T-helper 2 cell (primary cell): ENCODE data around the gene LRRC4C.

Experiments used
- DNase-seq, 5 experiments: peaks; one replicate each; pipeline versions ENCODE4 v3.0.0 to v3.0.0-alpha.2; 2012 to 2022

Gene LRRC4C

GRCh38 chr11:41320653-41321052, 138.8 kb downstream of the LRRC4C start:
- DNase-seq, result no peak

DNA sequence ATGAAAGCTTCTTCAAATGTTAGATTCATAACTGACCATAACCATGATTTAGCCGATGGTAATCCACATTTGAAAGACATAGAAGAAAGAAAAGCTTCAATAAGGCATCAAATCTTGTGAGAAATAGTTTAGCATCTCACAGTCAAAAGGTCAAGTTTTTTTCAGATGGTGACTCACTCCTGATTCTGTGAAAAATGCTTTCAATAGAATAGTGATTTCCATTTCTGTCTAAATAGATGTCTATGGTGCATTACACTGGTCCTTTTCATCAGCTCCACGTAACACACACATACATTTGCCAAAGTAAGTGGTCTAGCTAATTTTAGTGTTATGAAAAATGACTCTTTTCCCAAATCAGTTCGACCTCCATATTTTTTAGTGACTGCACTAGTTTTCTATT, 139.2 kb downstream of the LRRC4C start:
- DNase-seq, result no peak

GRCh38 chr11:41319434-41319833, 140.0 kb downstream of the LRRC4C start:
- DNase-seq, result no peak

- no peak for DNase-seq
Measured at GRCh38 chr11:41316751-41317150, 142.7 kb downstream of the LRRC4C start.

GRCh38 chr11:41313226-41313625, 146.2 kb downstream of the LRRC4C start:
- no peak for DNase-seq

DNA sequence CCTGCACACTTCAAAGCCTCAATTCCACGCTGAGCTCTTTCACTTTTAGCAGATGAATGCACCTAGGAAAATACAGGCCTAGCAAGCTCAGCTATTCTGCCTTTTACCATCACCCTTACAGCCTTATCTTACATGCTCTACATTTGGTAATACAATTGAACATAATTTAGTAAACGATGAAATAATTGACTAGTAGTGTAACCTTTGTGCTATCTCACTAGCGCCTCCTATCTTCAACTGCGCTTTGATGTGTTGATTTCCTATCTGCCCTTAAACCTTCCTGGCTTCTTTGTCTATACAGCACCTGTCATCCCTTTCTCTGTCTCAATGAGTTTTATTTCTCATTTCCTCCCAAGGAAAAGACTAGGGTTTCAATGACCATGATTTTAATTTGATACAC, 149.7 kb downstream of the LRRC4C start:
- DNase-seq, result peak in 1 of 5 experiments; percentile 7

GRCh38 chr11:41309111-41309522, 150.3 kb downstream of the LRRC4C start:
- DNase-seq, result peak in 1 of 5 experiments; percentile 66

DNA sequence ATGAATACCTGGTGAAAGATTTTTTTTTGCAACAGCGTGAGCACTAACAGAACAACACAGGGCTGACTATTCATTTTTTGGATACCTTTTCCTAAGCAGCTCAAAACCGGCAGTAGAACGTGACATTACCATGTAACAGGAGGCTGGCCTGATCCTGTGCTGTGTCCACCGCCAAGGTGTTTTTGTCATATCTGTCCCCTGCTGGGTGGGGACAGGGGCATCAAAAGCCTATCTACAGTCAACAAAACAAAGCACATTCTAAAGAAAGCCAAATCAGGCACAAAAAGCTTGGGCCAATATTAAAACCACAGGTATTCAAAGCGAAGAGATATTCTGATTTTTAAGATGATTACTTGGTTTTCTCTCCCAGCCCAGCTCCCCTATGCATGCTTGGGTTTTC, 151.2 kb downstream of the LRRC4C start:
- DNase-seq, result no peak

GRCh38 chr11:41307296-41308080, 152.0 kb downstream of the LRRC4C start:
- no peak for DNase-seq

- no peak for DNase-seq
Measured at GRCh38 chr11:41306431-41306830, 153.0 kb downstream of the LRRC4C start.

DNA sequence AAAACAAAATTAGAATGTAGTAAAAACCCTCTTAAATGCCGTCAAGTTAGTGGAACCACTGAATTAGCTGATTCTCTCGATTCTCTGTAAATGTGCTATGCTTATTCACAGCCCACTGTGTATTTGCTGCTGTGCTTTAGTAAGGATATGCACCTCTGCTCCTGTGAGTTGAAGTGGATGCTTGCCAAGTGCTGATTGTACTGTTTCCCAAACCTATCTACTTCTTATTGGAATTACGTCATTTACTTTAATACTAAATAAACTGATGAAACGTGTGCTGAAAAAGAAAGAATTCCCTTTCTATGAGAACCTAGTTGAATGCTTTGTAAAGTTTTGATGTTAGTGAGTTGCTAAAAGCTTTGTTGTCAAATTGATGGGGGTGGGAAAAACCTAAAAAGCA, 158.4 kb downstream of the LRRC4C start:
- DNase-seq, result no peak

DNA sequence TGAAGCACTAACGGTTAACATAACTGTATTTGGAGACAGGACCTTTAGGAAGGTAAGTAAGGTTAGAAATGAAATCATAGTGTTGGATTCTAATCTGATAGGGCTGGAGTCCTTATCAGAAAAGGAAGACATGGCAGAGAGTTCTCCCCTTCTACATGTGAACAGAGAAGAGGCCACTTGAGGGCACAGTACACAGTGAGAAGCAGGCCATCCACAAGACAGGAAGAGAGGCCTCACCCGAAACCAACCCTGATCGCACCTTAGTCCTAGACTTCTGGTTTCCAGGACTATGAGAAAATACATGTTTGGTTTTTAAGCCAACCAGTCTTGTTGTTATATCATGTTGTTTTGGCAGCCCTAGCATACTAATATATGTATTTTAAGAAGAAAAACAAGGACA, 170.0 kb downstream of the LRRC4C start:
- DNase-seq, result peak in 1 of 5 experiments; percentile 0

- DNase-seq, result no peak
Measured at GRCh38 chr11:41286751-41287150, 172.7 kb downstream of the LRRC4C start.

- no peak for DNase-seq
Measured at GRCh38 chr11:41284354-41284753, 175.1 kb downstream of the LRRC4C start.

DNA sequence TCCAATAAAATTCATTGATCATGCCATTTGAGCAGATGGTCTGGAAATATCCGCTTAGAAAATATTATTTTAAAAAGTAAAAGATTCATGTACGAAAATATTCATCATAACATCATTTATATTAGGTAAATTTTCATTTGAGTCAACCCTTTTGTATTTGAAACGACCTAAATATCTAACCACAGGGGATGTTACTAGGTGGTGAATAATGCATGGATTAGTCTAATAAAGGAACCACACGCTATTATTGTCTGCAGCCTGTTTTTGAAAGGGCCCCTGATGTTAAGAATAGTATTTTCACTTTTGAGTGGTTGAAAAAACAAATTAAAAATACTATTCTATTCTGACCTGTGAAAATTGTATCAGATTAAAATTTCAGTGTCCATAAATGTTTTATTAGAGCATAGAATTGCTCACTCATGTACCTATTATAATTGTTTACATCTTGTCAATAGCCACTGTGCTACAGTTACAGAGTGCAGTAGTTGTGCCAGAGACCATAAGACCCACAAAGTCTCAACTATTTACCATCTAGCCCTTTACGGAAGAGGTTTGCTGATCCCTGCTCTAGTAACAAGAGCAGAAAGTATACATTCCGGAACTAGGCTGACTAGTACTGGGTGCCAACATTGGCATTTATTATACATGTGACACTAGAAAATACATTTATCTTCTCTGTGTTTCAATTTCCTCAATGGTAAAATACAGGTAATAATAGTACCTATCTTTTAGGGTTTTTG, 176.1 kb downstream of the LRRC4C start:
- no peak for DNase-seq

DNA sequence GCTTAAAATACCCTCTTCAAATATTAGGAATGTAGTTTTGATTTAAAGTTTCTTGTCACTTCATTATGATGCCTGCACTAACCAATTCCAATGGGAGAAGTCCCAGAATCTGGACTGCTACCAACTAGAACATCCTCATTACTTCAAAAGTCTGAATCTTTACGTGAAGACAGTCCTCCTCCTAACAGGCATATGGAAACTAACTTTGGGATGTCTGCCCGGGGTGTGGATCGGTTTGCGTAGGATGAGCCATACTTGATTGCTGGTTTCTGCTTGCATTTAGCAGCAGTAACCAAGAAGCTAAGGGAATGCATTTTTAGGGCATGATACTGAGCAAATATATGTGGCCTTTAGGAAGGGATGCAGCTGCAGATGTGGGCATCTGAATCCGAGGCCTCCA, 177.1 kb downstream of the LRRC4C start:
- DNase-seq, result no peak

DNA sequence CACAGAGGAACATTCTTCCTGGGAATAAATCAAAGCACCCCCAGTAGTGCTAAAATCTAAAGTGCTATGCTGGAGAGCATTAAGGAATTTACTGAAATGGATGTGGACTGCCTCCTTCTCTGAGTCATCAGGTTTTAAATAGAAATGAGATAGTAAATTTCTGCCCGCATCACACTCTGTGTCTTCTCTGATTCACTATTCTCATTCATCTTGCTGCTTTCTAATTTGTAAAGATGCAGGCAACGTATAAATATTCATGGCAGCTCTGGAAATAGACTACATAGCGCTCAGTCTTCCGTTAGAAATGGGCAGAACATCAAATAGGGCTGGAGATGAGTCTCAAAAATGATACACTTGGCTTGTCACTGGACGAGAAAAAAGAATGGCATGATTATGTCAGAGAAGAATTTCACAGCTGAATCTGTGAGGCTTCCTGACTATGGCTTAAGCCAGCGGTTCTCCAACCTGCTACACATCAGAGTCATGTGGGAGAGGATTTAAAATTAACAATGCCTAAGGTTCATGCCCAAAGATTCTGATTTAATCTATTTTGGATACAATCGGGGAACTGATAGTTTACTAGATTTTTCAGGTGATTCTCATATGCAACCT, 178.2 kb downstream of the LRRC4C start:
- no peak for DNase-seq

GRCh38 chr11:41274831-41275230, 184.6 kb downstream of the LRRC4C start:
- DNase-seq, result no peak

DNA sequence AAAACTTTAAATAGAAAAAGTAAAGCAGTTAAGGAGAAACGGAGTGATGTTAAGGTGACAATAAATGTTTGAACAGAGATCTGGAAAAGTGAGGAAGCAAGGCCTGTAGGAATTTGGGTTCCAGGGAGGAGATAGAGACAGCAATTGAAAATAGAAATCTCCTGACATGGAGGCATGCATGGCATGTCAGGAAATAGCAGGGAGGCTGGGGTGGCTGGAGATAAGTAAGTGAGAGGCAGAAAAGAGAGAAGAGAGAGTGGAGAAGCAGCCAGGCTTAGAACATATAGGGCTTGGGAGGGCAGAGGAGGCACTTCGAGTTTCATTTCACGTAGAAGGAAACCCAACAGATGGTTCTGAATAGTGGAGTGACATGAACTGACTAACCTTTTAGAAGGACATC, 185.5 kb downstream of the LRRC4C start:
- DNase-seq, result no peak

- DNase-seq, result no peak
Measured at GRCh38 chr11:41267451-41267850, 192.0 kb downstream of the LRRC4C start.

DNA sequence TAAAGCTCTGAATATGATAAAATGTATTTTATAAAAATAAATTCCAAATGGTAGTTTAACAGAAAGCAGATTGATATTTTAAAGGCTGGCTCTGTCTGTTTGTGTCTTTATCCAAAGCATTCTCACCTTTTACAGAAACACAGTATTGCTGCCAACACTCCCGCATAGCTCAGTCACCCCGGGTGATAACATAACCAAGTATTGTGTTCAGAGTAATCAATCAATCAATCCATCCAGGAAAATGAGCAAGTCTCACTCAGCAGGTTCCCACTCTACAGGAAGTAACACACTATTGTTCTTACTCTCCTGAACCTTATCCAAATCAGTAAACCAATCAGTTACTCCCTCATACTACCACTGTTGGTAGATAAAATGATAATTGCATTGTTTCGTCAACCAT, 203.4 kb downstream of the LRRC4C start:
- no peak for DNase-seq

- DNase-seq, result no peak
Measured at GRCh38 chr11:41254966-41255365, 204.5 kb downstream of the LRRC4C start.

GRCh38 chr11:41250408-41250935, 209.0 kb downstream of the LRRC4C start:
- DNase-seq, result no peak

GRCh38 chr11:41247621-41248020, 211.8 kb downstream of the LRRC4C start:
- no peak for DNase-seq
